Measurements from ENCODE around the gene LMNTD1. TPM values are rescaled to one million over a fixed set of nuclear protein-coding genes. Genes with fewer than 3 reads are reported as not detected.

Gene LMNTD1
- total and polyA plus RNA-seq, 4 donors, result not detected

- no peak overlapping the region for H3K9ac ChIP-seq (ENCODE audit: low read depth in 1 of 2, low read length in 2 of 2)
- H3K36me3 ChIP-seq (ENCODE audit: control insufficient read depth in 4 of 4, insufficient read depth in 3 of 4, low read depth in 1 of 4, low read length in 3 of 4), result no peaks in the 10 kb centered on the region
- DNase-seq (ENCODE audit: low spot score), result no peak
- no peaks in the 10 kb centered on the region for H3K27me3 ChIP-seq (ENCODE audit: control insufficient read depth in 4 of 4, insufficient read depth in 4 of 4, low read length in 3 of 4)
- TF ChIP-seq SP1 (IDR thresholded peaks at IDR 0.05) (no peak), ZBTB33 (IDR thresholded peaks at IDR 0.05) (no peak)
- TF ChIP-seq, protein P1, sequence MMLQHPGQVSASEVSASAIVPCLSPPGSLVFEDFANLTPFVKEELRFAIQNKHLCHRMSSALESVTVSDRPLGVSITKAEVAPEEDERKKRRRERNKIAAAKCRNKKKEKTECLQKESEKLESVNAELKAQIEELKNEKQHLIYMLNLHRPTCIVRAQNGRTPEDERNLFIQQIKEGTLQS (IDR thresholded peaks at IDR 0.05), result no peak
- TF ChIP-seq, protein P2, sequence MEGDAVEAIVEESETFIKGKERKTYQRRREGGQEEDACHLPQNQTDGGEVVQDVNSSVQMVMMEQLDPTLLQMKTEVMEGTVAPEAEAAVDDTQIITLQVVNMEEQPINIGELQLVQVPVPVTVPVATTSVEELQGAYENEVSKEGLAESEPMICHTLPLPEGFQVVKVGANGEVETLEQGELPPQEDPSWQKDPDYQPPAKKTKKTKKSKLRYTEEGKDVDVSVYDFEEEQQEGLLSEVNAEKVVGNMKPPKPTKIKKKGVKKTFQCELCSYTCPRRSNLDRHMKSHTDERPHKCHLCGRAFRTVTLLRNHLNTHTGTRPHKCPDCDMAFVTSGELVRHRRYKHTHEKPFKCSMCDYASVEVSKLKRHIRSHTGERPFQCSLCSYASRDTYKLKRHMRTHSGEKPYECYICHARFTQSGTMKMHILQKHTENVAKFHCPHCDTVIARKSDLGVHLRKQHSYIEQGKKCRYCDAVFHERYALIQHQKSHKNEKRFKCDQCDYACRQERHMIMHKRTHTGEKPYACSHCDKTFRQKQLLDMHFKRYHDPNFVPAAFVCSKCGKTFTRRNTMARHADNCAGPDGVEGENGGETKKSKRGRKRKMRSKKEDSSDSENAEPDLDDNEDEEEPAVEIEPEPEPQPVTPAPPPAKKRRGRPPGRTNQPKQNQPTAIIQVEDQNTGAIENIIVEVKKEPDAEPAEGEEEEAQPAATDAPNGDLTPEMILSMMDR (IDR thresholded peaks at IDR 0.05; ENCODE audit: low read depth, low read length, missing input control), result no peak
- peaks cover 0 to 1% (median 0%) of the 10 kb centered on the region in 4 donors for H3K4me1 ChIP-seq (ENCODE audit: control insufficient read depth in 4 of 4, insufficient read depth in 4 of 4, low read length in 3 of 4)
- no peak overlapping the region for H3K27ac ChIP-seq (ENCODE audit: low read depth in 1 of 2, low read length in 2 of 2)
- 83% methylated on average over 3 of the region's 3 CpGs for WGBS
- H3K9me3 ChIP-seq (ENCODE audit: control insufficient read depth in 4 of 4, low read length in 3 of 4), result no peaks in the 10 kb centered on the region
- no peak overlapping the region for H3K4me3 ChIP-seq (ENCODE audit: low read depth in 1 of 3, low read length in 3 of 3)
Observed at GRCh38 chr12:25552681-25553080, 402 bp downstream of the LMNTD1 start.

GRCh38 chr12:25550186-25550585 lies 2.9 kb downstream of the LMNTD1 start:
- Histone ChIP-seq H3K27me3 (ENCODE audit: control insufficient read depth in 4 of 4, insufficient read depth in 4 of 4, low read length in 3 of 4) (no peaks in the 10 kb centered on the region), H3K4me3 (ENCODE audit: low read depth in 1 of 3, low read length in 3 of 3) (no peak overlapping the region), H3K9me3 (ENCODE audit: control insufficient read depth in 4 of 4, low read length in 3 of 4) (no peaks in the 10 kb centered on the region), H3K4me1 (ENCODE audit: control insufficient read depth in 4 of 4, insufficient read depth in 4 of 4, low read length in 3 of 4) (no peaks in the 10 kb centered on the region), H3K36me3 (ENCODE audit: control insufficient read depth in 4 of 4, insufficient read depth in 3 of 4, low read depth in 1 of 4, low read length in 3 of 4) (no peaks in the 10 kb centered on the region), H3K9ac (ENCODE audit: low read depth in 1 of 2, low read length in 2 of 2) (no peak overlapping the region), H3K27ac (ENCODE audit: low read depth in 1 of 2, low read length in 2 of 2) (no peak overlapping the region)
- TF ChIP-seq NR2F2 (IDR thresholded peaks at IDR 0.05), result no peak
- WGBS, result 93% methylated on average over 3 of the region's 3 CpGs
- no peak for DNase-seq (ENCODE audit: low spot score)

DNA sequence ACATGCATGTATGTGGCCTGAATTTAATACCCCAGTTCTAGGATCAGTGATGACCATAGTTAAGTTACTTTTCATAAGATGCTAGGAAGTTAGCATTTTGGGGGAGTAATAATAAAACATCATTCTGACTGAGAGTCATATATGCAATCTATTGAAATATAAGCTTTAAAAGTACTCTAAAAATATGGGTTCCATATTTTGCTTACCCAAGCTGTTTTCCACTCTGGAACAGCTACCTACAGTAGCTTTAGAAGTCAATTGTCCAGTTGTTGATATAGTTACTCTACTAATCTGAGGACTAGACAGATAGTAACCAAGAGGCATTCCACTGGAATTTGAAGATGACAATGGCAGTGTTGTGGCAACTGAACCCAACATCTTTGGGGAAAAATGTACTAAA lies 4.0 kb downstream of the LMNTD1 start:
- H3K27ac ChIP-seq (ENCODE audit: low read depth in 1 of 2, low read length in 2 of 2), result no peak overlapping the region
- H3K9ac ChIP-seq (ENCODE audit: low read depth in 1 of 2, low read length in 2 of 2), result no peak overlapping the region
- no peaks in the 10 kb centered on the region for H3K4me1 ChIP-seq (ENCODE audit: control insufficient read depth in 4 of 4, insufficient read depth in 4 of 4, low read length in 3 of 4)
- no peaks in the 10 kb centered on the region for H3K36me3 ChIP-seq (ENCODE audit: control insufficient read depth in 4 of 4, insufficient read depth in 3 of 4, low read depth in 1 of 4, low read length in 3 of 4)
- no peaks in the 10 kb centered on the region for H3K9me3 ChIP-seq (ENCODE audit: control insufficient read depth in 4 of 4, low read length in 3 of 4)
- DNase-seq (ENCODE audit: low spot score), result no peak
- H3K27me3 ChIP-seq (ENCODE audit: control insufficient read depth in 4 of 4, insufficient read depth in 4 of 4, low read length in 3 of 4), result no peaks in the 10 kb centered on the region
- H3K4me3 ChIP-seq (ENCODE audit: low read depth in 1 of 3, low read length in 3 of 3), result no peak overlapping the region
- TF ChIP-seq ZBTB33 (IDR thresholded peaks at IDR 0.05) (no peak), TAF1 (conservative IDR thresholded peaks at IDR 0.05) (no peak), HNF4G (IDR thresholded peaks at IDR 0.05) (no peak), FOXA1 (IDR thresholded peaks at IDR 0.05) (no peak), HNF4A (conservative IDR thresholded peaks at IDR 0.05) (no peak), EGR1 (IDR thresholded peaks at IDR 0.05; ENCODE audit: low read depth in 2 of 2) (no peak), SP1 (IDR thresholded peaks at IDR 0.05) (no peak), GABPA (IDR thresholded peaks at IDR 0.05 in 1 of 2, conservative IDR thresholded peaks at IDR 0.05 in 1 of 2) (no peak), YY1 (IDR thresholded peaks at IDR 0.05) (no peak), NR2F2 (IDR thresholded peaks at IDR 0.05) (no peak), RXRA (IDR thresholded peaks at IDR 0.05) (no peak)
- TF ChIP-seq, protein P3, sequence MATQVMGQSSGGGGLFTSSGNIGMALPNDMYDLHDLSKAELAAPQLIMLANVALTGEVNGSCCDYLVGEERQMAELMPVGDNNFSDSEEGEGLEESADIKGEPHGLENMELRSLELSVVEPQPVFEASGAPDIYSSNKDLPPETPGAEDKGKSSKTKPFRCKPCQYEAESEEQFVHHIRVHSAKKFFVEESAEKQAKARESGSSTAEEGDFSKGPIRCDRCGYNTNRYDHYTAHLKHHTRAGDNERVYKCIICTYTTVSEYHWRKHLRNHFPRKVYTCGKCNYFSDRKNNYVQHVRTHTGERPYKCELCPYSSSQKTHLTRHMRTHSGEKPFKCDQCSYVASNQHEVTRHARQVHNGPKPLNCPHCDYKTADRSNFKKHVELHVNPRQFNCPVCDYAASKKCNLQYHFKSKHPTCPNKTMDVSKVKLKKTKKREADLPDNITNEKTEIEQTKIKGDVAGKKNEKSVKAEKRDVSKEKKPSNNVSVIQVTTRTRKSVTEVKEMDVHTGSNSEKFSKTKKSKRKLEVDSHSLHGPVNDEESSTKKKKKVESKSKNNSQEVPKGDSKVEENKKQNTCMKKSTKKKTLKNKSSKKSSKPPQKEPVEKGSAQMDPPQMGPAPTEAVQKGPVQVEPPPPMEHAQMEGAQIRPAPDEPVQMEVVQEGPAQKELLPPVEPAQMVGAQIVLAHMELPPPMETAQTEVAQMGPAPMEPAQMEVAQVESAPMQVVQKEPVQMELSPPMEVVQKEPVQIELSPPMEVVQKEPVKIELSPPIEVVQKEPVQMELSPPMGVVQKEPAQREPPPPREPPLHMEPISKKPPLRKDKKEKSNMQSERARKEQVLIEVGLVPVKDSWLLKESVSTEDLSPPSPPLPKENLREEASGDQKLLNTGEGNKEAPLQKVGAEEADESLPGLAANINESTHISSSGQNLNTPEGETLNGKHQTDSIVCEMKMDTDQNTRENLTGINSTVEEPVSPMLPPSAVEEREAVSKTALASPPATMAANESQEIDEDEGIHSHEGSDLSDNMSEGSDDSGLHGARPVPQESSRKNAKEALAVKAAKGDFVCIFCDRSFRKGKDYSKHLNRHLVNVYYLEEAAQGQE (IDR thresholded peaks at IDR 0.05), result no peak
- TF ChIP-seq, protein P4, sequence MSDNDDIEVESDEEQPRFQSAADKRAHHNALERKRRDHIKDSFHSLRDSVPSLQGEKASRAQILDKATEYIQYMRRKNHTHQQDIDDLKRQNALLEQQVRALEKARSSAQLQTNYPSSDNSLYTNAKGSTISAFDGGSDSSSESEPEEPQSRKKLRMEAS (IDR thresholded peaks at IDR 0.05), result no peak
- TF ChIP-seq, protein P2 (IDR thresholded peaks at IDR 0.05; ENCODE audit: low read depth, low read length, missing input control), result no peak

Measured in liver (tissue), 9 donors.